ENCODE results near the gene PDE6H.

Gene PDE6H

DNA sequence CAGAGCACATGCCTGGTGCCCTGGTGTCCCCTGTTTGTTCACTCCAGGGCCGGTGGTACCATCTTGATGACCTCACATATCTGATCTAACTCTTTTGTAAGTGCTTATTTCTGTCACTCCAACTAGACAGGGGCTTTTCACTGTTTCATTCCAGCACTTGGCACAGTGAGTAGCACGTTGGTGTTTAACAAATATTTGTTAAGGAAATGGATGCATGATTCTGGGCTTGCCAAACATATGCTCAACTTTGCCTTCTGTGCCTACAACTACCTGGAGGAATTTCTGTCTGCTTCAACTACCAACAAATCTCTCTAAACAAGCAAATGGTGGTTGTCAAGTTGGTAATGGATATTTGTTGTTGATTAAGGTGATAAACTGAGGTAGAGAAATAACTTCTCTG, 31.6 kb downstream of the PDE6H start:
- no peaks in the 10 kb centered on the region for H3K79me2 ChIP-seq (ENCODE audit: low read length)
- no peak overlapping the region for H3K4me2 ChIP-seq (ENCODE audit: low read depth, low read length)
- H3K4me1 ChIP-seq (ENCODE audit: low read length): no peaks in the 10 kb centered on the region
- H3K9ac ChIP-seq (ENCODE audit: low read length): no peak overlapping the region
- no peak overlapping the region for H3K27ac ChIP-seq (ENCODE audit: low read length)
- H3F3A ChIP-seq (ENCODE audit: insufficient read depth, low read length): no peaks in the 10 kb centered on the region
- no peaks in the 10 kb centered on the region for H3K36me3 ChIP-seq (replicated peaks; ENCODE audit: insufficient read depth, low read length)
- TF ChIP-seq CTCF (IDR thresholded peaks at IDR 0.05; ENCODE audit: low read length): no peak
- no peak overlapping the region for H3K4me3 ChIP-seq (ENCODE audit: low read length)
- no peaks in the 10 kb centered on the region for H4K20me1 ChIP-seq (ENCODE audit: insufficient read depth, low read length)
- H3K9me3 ChIP-seq (replicated peaks; ENCODE audit: insufficient read depth, low read length): no peaks in the 10 kb centered on the region
- no peak for DNase-seq
- no peaks in the 10 kb centered on the region for H3K27me3 ChIP-seq (replicated peaks; ENCODE audit: insufficient read depth, low read length)
- no peak overlapping the region for H2AFZ ChIP-seq (ENCODE audit: low read length)
- H3K9me2 ChIP-seq (replicated peaks; ENCODE audit: insufficient read depth, low read length): no peaks in the 10 kb centered on the region

DNA sequence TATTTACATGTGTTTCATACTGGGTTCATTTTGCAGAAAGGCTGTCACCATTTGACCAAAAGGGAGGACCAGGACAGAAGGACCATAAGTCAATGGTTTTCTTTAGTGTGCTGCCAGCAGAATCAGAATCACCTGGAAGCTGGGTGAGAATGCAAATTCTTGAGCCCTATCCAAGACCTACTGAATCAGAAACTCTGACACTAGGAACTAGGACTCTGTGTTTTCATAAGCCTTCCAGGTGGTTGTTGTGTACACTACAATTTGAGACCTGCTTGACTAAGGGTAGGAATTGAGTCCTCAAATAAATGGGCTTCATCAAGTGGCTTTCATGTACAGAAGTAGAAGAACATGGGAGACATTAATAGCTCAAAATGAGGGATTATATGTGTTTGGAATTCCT, 32.2 kb downstream of the PDE6H start:
- no peaks in the 10 kb centered on the region for H3K4me1 ChIP-seq (ENCODE audit: low read length)
- H3K27ac ChIP-seq (ENCODE audit: low read length): no peak overlapping the region
- H3K79me2 ChIP-seq (ENCODE audit: low read length): no peaks in the 10 kb centered on the region
- H3K4me3 ChIP-seq (ENCODE audit: low read length): no peak overlapping the region
- DNase-seq: no peak
- no peaks in the 10 kb centered on the region for H3K27me3 ChIP-seq (replicated peaks; ENCODE audit: insufficient read depth, low read length)
- no peak overlapping the region for H2AFZ ChIP-seq (ENCODE audit: low read length)
- H4K20me1 ChIP-seq (ENCODE audit: insufficient read depth, low read length): no peaks in the 10 kb centered on the region
- TF ChIP-seq EZH2 (optimal IDR thresholded peaks at IDR 0.05; ENCODE audit: low read depth, low read length) (no peak), CTCF (IDR thresholded peaks at IDR 0.05; ENCODE audit: low read length) (no peak), EZH2phosphoT487 (IDR thresholded peaks at IDR 0.05; ENCODE audit: low read length) (no peak)
- no peak overlapping the region for H3K4me2 ChIP-seq (ENCODE audit: low read depth, low read length)
- no peaks in the 10 kb centered on the region for H3F3A ChIP-seq (ENCODE audit: insufficient read depth, low read length)
- H3K9me3 ChIP-seq (replicated peaks; ENCODE audit: insufficient read depth, low read length): no peaks in the 10 kb centered on the region
- H3K9me2 ChIP-seq (replicated peaks; ENCODE audit: insufficient read depth, low read length): no peaks in the 10 kb centered on the region
- no peak overlapping the region for H3K9ac ChIP-seq (ENCODE audit: low read length)
- no peaks in the 10 kb centered on the region for H3K36me3 ChIP-seq (replicated peaks; ENCODE audit: insufficient read depth, low read length)

GRCh38 chr12:15007551-15007950, 34.7 kb downstream of the PDE6H start:
- Histone ChIP-seq H3K9ac (ENCODE audit: low read length) (no peak overlapping the region), H2AFZ (ENCODE audit: low read length) (no peak overlapping the region)

More at GRCh38 chr12:15007551-15007950, 34.7 kb downstream of the PDE6H start:
- H3F3A ChIP-seq (ENCODE audit: insufficient read depth, low read length): no peaks in the 10 kb centered on the region
- H3K9me3 ChIP-seq (replicated peaks; ENCODE audit: insufficient read depth, low read length): no peaks in the 10 kb centered on the region
- no peaks in the 10 kb centered on the region for H3K36me3 ChIP-seq (replicated peaks; ENCODE audit: insufficient read depth, low read length)
- H3K4me1 ChIP-seq (ENCODE audit: low read length): no peaks in the 10 kb centered on the region
- no peak overlapping the region for H3K27ac ChIP-seq (ENCODE audit: low read length)
- no peak for DNase-seq
- H3K4me2 ChIP-seq (ENCODE audit: low read depth, low read length): no peak overlapping the region
- TF ChIP-seq CTCF (IDR thresholded peaks at IDR 0.05; ENCODE audit: low read length): no peak
- no peak for TF ChIP-seq EZH2 (optimal IDR thresholded peaks at IDR 0.05; ENCODE audit: low read depth, low read length)
- no peak for TF ChIP-seq EZH2phosphoT487 (IDR thresholded peaks at IDR 0.05; ENCODE audit: low read length)
- no peaks in the 10 kb centered on the region for H4K20me1 ChIP-seq (ENCODE audit: insufficient read depth, low read length)
- no peaks in the 10 kb centered on the region for H3K27me3 ChIP-seq (replicated peaks; ENCODE audit: insufficient read depth, low read length)
- no peaks in the 10 kb centered on the region for H3K79me2 ChIP-seq (ENCODE audit: low read length)
- H3K4me3 ChIP-seq (ENCODE audit: low read length): no peak overlapping the region
- H3K9me2 ChIP-seq (replicated peaks; ENCODE audit: insufficient read depth, low read length): no peaks in the 10 kb centered on the region

Measured in MM.1S (cell line).